MG63 (cell line): Measurements from ENCODE around the gene NPHS2. TPM values are rescaled to one million over a fixed set of nuclear protein-coding genes. Genes with fewer than 3 reads are reported as not detected.

ENCODE experiments used
- total RNA-seq: library from RNA; depleted of rRNA; stranded (reverse); fragments of >200 nt; shearing (Covaris generic); gene quantifications from 2 replicates; pipeline ENCODE4 v1.2.3, GENCODE V29; 2014; ENCODE audit warnings: low replicate concordance; rRNA removed

NPHS2 gene
- total RNA-seq, 1 experiment from 2014 or later: not detected

Other genes starting within 250 kb of the NPHS2 start
- gene AXDND1, start 210.0 kb downstream of the NPHS2 start, total RNA-seq: 0.82 TPM in 1 of 2 replicates, not detected in the other
- gene TDRD5, start 15.9 kb upstream of the NPHS2 start, total RNA-seq: not detected in 2 replicates
- not detected in 2 replicates for gene FAM163A, start 167.3 kb upstream of the NPHS2 start, total RNA-seq